Neural cell (in vitro differentiated cells): ENCODE results near the gene HSD17B14. TPM values are rescaled to one million over a fixed set of nuclear protein-coding genes. Genes with fewer than 3 reads are reported as not detected.
A peak's percentile ranks its signal among the peaks of the same experiment; 100 is the strongest.

Experiments used
- H2AFZ ChIP-seq: fragments of 200-600, 300-800 bp; sonication (generic), shearing (Covaris generic); 2 replicates; pipeline ENCODE4 v1.6.0; 2014; ENCODE audit warnings: low read depth, mild to moderate bottlenecking, antibody characterized with exemption, low read length, moderate library complexity
- H3F3A ChIP-seq: fragments of 200-600 bp; shearing (Covaris generic); 2 replicates; pipeline ENCODE4 v1.6.1; 2016; ENCODE audit warnings: mild to moderate bottlenecking, moderate library complexity, mixed read lengths, antibody characterized with exemption, low read length; ENCODE audit not compliant: insufficient read depth, poor library complexity, severe bottlenecking
- H3K27ac ChIP-seq: fragments of 200-600, 300-800 bp; sonication (generic), shearing (Covaris generic); 2 replicates; pipeline ENCODE4 v1.5.1; 2014; ENCODE audit warnings: mild to moderate bottlenecking, low read length, moderate library complexity
- H3K27me3 ChIP-seq: fragments of 300-800, 200-600 bp; sonication (generic), shearing (Covaris generic); 2 replicates; pipeline ENCODE4 v1.6.0; 2014; ENCODE audit warnings: mild to moderate bottlenecking, low read depth, low read length, moderate library complexity; ENCODE audit not compliant: insufficient read depth
- H3K36me3 ChIP-seq: fragments of 300-800, 200-600 bp; sonication (generic), shearing (Covaris generic); 2 replicates; pipeline ENCODE4 v1.5.1; 2014; ENCODE audit warnings: mild to moderate bottlenecking, antibody characterized with exemption, low read length, moderate library complexity; ENCODE audit not compliant: insufficient read depth
- H3K4me2 ChIP-seq: fragments of 300-800, 200-600 bp; sonication (generic), shearing (Covaris generic); 2 replicates; pipeline ENCODE4 v1.6.0; 2014; ENCODE audit warnings: mild to moderate bottlenecking, low read length
- H3K4me3 ChIP-seq: fragments of 300-800, 200-600 bp; sonication (generic), shearing (Covaris generic); 2 replicates; pipeline ENCODE4 v1.5.1; 2014; ENCODE audit warnings: mild to moderate bottlenecking, low read length, moderate library complexity
- H3K79me2 ChIP-seq: fragments of 200-600 bp; shearing (Covaris generic); replicated peaks from 2 replicates; pipeline ENCODE4 v1.6.0; 2014; ENCODE audit warnings: mild to moderate bottlenecking, low read length, moderate library complexity; ENCODE audit not compliant: insufficient read depth
- H3K9ac ChIP-seq: fragments of 300-800, 200-600 bp; sonication (generic), shearing (Covaris generic); 2 replicates; pipeline ENCODE4 v1.6.1; 2016; ENCODE audit warnings: mild to moderate bottlenecking, low read length, mixed read lengths
- H3K9me2 ChIP-seq: fragments of 200-600 bp; shearing (Covaris generic); 2 replicates; pipeline ENCODE4 v1.6.1; 2016; ENCODE audit warnings: mild to moderate bottlenecking, low read length, mixed read lengths; ENCODE audit not compliant: insufficient read depth
- H3K9me3 ChIP-seq: fragments of 200-600, 300-800 bp; sonication (generic), shearing (Covaris generic); 2 replicates; pipeline ENCODE4 v1.6.1; 2016; ENCODE audit warnings: mild to moderate bottlenecking, mixed run types, low read length, moderate library complexity, mixed read lengths
- H4K20me1 ChIP-seq: fragments of 200-600 bp; shearing (Covaris generic); 2 replicates; pipeline ENCODE4 v1.6.1; 2016; ENCODE audit warnings: mild to moderate bottlenecking, mixed run types; ENCODE audit not compliant: insufficient read depth
- EP300 ChIP-seq: fragments of 450-650 bp; conservative IDR thresholded peaks from 2 replicates; pipeline ENCODE4 v1.6.1; 2014; ENCODE audit warnings: antibody characterized with exemption, mild to moderate bottlenecking, moderate library complexity; ENCODE audit not compliant: poor library complexity, severe bottlenecking
- EZH2 ChIP-seq: fragments of 200-600, 300-800 bp; shearing (Covaris generic), sonication (generic); IDR thresholded peaks from 2 replicates; pipeline ENCODE4 v1.6.1; 2014; ENCODE audit warnings: antibody characterized with exemption, low read length, borderline replicate concordance, mild to moderate bottlenecking; ENCODE audit not compliant: insufficient read depth, poor library complexity, severe bottlenecking
- MXI1 ChIP-seq: fragments of 450-650 bp; conservative IDR thresholded peaks from 2 replicates; pipeline ENCODE4 v1.6.1; 2014; ENCODE audit warnings: antibody characterized with exemption, mild to moderate bottlenecking; ENCODE audit not compliant: poor library complexity, severe bottlenecking
- POLR2AphosphoS5 ChIP-seq: IDR thresholded peaks from 2 replicates; pipeline ENCODE4 v1.6.1; 2012
- RAD21 ChIP-seq: fragments of 450-650 bp; conservative IDR thresholded peaks from 2 replicates; pipeline ENCODE4 v1.6.1; 2014; ENCODE audit warnings: antibody characterized with exemption, mild to moderate bottlenecking, moderate library complexity
- REST ChIP-seq: IDR thresholded peaks from 2 replicates; pipeline ENCODE4 v1.6.1; 2012; ENCODE audit warnings: borderline replicate concordance
- SMC3 ChIP-seq: fragments of 450-650 bp; conservative IDR thresholded peaks from 2 replicates; pipeline ENCODE4 v1.6.1; 2014; ENCODE audit warnings: antibody characterized with exemption, mild to moderate bottlenecking, moderate library complexity; ENCODE audit not compliant: poor library complexity
- TAF1 ChIP-seq: IDR thresholded peaks from 2 replicates; pipeline ENCODE4 v1.6.1; 2012; ENCODE audit warnings: low read depth
- polyA plus RNA-seq: library from polyadenylated mRNA; depleted of rRNA; stranded (reverse); fragments of >200 nt; gene quantifications from 2 replicates; pipeline ENCODE4 v1.2.3, GENCODE V29; 2014
- TF ChIP-seq, protein P1 (sequence below): fragments of 450-650 bp; IDR thresholded peaks from 2 replicates; pipeline ENCODE4 v1.5.1; 2014; ENCODE audit warnings: antibody characterized with exemption, mild to moderate bottlenecking, moderate library complexity; ENCODE audit not compliant: poor library complexity, severe bottlenecking

Gene HSD17B14
- polyA plus RNA-seq, 1 donor from 2014 or later, result 0.40 TPM

GRCh38 chr19:48835734-48836088 is 580 bp downstream of the HSD17B14 start:
- Histone ChIP-seq H3F3A (no peaks in the 10 kb centered on the region), H3K9ac (peak overlapping the region; percentile 49), H3K9me2 (no peaks in the 10 kb centered on the region), H3K27me3 (no peaks in the 10 kb centered on the region), H3K9me3 (no peaks in the 10 kb centered on the region), H4K20me1 (no peaks in the 10 kb centered on the region), H2AFZ (peak overlapping the region; percentile 35), H3K79me2 (no peaks in the 10 kb centered on the region), H3K27ac (no peak overlapping the region), H3K36me3 (no peaks in the 10 kb centered on the region), H3K4me3 (peak overlapping the region; percentile 47), H3K4me2 (no peak overlapping the region)
- TF ChIP-seq, protein P1, sequence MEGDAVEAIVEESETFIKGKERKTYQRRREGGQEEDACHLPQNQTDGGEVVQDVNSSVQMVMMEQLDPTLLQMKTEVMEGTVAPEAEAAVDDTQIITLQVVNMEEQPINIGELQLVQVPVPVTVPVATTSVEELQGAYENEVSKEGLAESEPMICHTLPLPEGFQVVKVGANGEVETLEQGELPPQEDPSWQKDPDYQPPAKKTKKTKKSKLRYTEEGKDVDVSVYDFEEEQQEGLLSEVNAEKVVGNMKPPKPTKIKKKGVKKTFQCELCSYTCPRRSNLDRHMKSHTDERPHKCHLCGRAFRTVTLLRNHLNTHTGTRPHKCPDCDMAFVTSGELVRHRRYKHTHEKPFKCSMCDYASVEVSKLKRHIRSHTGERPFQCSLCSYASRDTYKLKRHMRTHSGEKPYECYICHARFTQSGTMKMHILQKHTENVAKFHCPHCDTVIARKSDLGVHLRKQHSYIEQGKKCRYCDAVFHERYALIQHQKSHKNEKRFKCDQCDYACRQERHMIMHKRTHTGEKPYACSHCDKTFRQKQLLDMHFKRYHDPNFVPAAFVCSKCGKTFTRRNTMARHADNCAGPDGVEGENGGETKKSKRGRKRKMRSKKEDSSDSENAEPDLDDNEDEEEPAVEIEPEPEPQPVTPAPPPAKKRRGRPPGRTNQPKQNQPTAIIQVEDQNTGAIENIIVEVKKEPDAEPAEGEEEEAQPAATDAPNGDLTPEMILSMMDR, result peak; percentile 91
- TF ChIP-seq RAD21 (peak; percentile 78), REST (no peak), EP300 (no peak), SMC3 (peak; percentile 82)

GRCh38 chr19:48833977-48834376 is 2.3 kb downstream of the HSD17B14 start:
- H2AFZ ChIP-seq, result no peak overlapping the region
- no peaks in the 10 kb centered on the region for H3K9me2 ChIP-seq

More at GRCh38 chr19:48833977-48834376, 2.3 kb downstream of the HSD17B14 start:
- H3K27ac ChIP-seq, result no peak overlapping the region
- no peak overlapping the region for H3K4me2 ChIP-seq
- no peaks in the 10 kb centered on the region for H3K79me2 ChIP-seq
- no peaks in the 10 kb centered on the region for H3K27me3 ChIP-seq
- H3F3A ChIP-seq, result no peaks in the 10 kb centered on the region
- H3K9me3 ChIP-seq, result no peaks in the 10 kb centered on the region
- H4K20me1 ChIP-seq, result no peaks in the 10 kb centered on the region
- no peak for TF ChIP-seq MXI1
- no peak for TF ChIP-seq RAD21
- TF ChIP-seq, protein P1, result no peak
- TF ChIP-seq POLR2AphosphoS5, result no peak
- no peak for TF ChIP-seq REST
- TF ChIP-seq TAF1, result no peak
- TF ChIP-seq SMC3, result no peak
- TF ChIP-seq EP300, result no peak
- TF ChIP-seq EZH2, result no peak
- H3K36me3 ChIP-seq, result no peaks in the 10 kb centered on the region
- H3K9ac ChIP-seq, result no peak overlapping the region
- no peak overlapping the region for H3K4me3 ChIP-seq
